GM12801 (cell line): ENCODE results near the gene ETNK1.

Experiments
- TF ChIP-seq, protein P1 (sequence below): IDR thresholded peaks from one replicate; pipeline ENCODE4 v1.5.1; 2011; ENCODE audit warnings: control low read depth; ENCODE audit not compliant: insufficient read length; ENCODE audit errors: extremely low read depth

Gene ETNK1

GRCh38 chr12:22657538-22657937 lies 32.6 kb downstream of the ETNK1 start:
- TF ChIP-seq, protein P1, sequence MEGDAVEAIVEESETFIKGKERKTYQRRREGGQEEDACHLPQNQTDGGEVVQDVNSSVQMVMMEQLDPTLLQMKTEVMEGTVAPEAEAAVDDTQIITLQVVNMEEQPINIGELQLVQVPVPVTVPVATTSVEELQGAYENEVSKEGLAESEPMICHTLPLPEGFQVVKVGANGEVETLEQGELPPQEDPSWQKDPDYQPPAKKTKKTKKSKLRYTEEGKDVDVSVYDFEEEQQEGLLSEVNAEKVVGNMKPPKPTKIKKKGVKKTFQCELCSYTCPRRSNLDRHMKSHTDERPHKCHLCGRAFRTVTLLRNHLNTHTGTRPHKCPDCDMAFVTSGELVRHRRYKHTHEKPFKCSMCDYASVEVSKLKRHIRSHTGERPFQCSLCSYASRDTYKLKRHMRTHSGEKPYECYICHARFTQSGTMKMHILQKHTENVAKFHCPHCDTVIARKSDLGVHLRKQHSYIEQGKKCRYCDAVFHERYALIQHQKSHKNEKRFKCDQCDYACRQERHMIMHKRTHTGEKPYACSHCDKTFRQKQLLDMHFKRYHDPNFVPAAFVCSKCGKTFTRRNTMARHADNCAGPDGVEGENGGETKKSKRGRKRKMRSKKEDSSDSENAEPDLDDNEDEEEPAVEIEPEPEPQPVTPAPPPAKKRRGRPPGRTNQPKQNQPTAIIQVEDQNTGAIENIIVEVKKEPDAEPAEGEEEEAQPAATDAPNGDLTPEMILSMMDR: no peak

- TF ChIP-seq, protein P1: no peak
These were observed 33.2 kb downstream of the ETNK1 start for GRCh38 chr12:22658214-22658613.

DNA sequence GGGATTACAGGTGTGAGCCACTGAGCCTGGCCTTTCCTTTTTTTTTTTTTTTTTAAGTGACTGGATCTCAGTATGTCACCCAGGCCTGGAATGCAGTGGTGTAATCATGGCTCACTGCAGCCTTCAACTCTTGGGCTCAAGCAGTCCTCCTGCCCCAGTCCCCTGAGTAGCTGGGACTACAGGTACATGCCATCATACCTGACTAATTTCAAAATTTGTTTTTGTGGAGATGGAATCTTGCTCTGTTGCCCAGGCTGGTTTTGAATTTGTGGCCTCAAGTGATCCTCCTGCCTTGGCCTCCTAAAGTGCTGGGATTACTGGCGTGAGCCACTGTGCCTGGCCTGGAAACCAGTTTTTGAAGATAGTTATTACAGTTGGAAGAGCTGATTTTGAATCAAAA lies 37.4 kb downstream of the ETNK1 start:
- TF ChIP-seq, protein P1: no peak

GRCh38 chr12:22665476-22665875 lies 40.5 kb downstream of the ETNK1 start:
- TF ChIP-seq, protein P1: no peak

DNA sequence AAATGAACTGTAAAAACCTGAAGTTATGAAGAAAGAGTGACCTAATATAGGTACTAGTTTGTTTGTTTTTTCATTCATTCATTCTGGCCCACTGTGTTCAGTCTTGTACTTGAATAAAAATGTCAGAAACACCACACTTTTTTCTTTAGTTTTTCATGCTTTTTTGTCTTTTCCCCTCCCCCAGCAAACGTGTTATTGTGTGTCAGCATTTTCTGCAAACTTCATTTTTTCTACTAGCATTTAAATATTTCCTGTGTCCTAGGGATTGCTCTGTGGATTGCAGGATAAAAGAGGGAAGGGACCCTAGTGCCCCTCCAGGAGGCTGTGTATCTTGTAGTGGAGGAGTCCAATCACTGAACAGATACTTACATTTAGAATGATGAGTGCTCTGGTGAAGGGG lies 42.2 kb downstream of the ETNK1 start:
- TF ChIP-seq, protein P1: no peak

- TF ChIP-seq, protein P1: no peak
These were observed 43.5 kb downstream of the ETNK1 start for GRCh38 chr12:22668441-22668840.

- TF ChIP-seq, protein P1: no peak
These were observed 45.8 kb downstream of the ETNK1 start for GRCh38 chr12:22670762-22671161.

GRCh38 chr12:22672951-22673350 lies 48.0 kb downstream of the ETNK1 start:
- TF ChIP-seq, protein P1: no peak
